Left ventricle myocardium superior (tissue), 1 donor: ENCODE data around the gene ENOSF1. TPM values are rescaled to one million over a fixed set of nuclear protein-coding genes. Genes with fewer than 3 reads are reported as not detected.

Experiments
- ATAC-seq: fragments of 200-7000 bp; cut with Tn5 transposase; one replicate; pipeline ENCODE4 v1.9.1; 2020; ENCODE audit warnings: mild to moderate bottlenecking, moderate library complexity
- DNase-seq: peaks from one replicate; pipeline ENCODE4 v3.0.0-alpha.2; 2020
- intact Hi-C: fragments of 100-400 bp; cut with micrococcal nuclease; formaldehyde crosslinking; loops from one replicate; pipeline ENCODE4 v1.11.0; 2022
- total RNA-seq: library from RNA; stranded (reverse); fragmentation: NEBNext Ultra II Directional; extraction: Animal tissue kit (Norgen Biotek cat#: 25700); gene quantifications from one replicate; pipeline ENCODE4 v1.2.1, GENCODE V29; 2021
- donor health status: DM: no; HTN: yes; CAD: no; lungs with severe emphysema.

The ENOSF1 gene
- total RNA-seq, 1 donor from 2014 or later = 23.9 TPM

- DNase-seq (no peak), ATAC-seq (no peak)
- intact Hi-C loops = no loop called here
These were observed 57.0 kb downstream of the ENOSF1 start for GRCh38 chr18:655445-655844.

GRCh38 chr18:654601-655000, 57.8 kb downstream of the ENOSF1 start:
- ATAC-seq = no peak
- intact Hi-C loops = no loop called here

GRCh38 chr18:653512-653911, 58.9 kb downstream of the ENOSF1 start:
- intact Hi-C loops = no loop called here
- no peak for DNase-seq
- ATAC-seq = no peak

More at GRCh38 chr18:654601-655000, 57.8 kb downstream of the ENOSF1 start:
- DNase-seq = no peak

- ATAC-seq (no peak), DNase-seq (no peak)
- intact Hi-C loops = no loop called here
These were observed 60.3 kb downstream of the ENOSF1 start for GRCh38 chr18:652131-652530.

- intact Hi-C loops = no loop called here
- no peak for ATAC-seq
- no peak for DNase-seq
These were observed 62.0 kb downstream of the ENOSF1 start for GRCh38 chr18:650428-650858.

GRCh38 chr18:649341-649740, 63.1 kb downstream of the ENOSF1 start:
- ATAC-seq (no peak), DNase-seq (no peak)
- intact Hi-C loops = no loop called here

- no peak for DNase-seq
- no peak for ATAC-seq
- intact Hi-C loops = no loop called here
These were observed 65.1 kb downstream of the ENOSF1 start for GRCh38 chr18:647304-647703.

GRCh38 chr18:644395-645004, 67.9 kb downstream of the ENOSF1 start:
- intact Hi-C loops = no loop called here
- no peak for DNase-seq
- ATAC-seq = no peak

GRCh38 chr18:641224-641623, 71.2 kb downstream of the ENOSF1 start:
- ATAC-seq (no peak), DNase-seq (no peak)
- intact Hi-C loops = no loop called here

- DNase-seq = no peak
- no peak for ATAC-seq
- intact Hi-C loops = no loop called here
These were observed 77.3 kb downstream of the ENOSF1 start for GRCh38 chr18:635171-635570.

GRCh38 chr18:634551-635045, 77.8 kb downstream of the ENOSF1 start:
- DNase-seq (no peak), ATAC-seq (no peak)
- intact Hi-C loops = no loop called here

- DNase-seq (no peak), ATAC-seq (no peak)
- intact Hi-C loops = no loop called here
These were observed 80.9 kb downstream of the ENOSF1 start for GRCh38 chr18:631560-631959.

- DNase-seq (no peak), ATAC-seq (no peak)
- intact Hi-C loops = no loop called here
These were observed 82.9 kb downstream of the ENOSF1 start for GRCh38 chr18:629269-630150.

GRCh38 chr18:627231-627630, 85.2 kb downstream of the ENOSF1 start:
- ATAC-seq = no peak
- intact Hi-C loops = no loop called here
- DNase-seq = no peak

- ATAC-seq = peak; percentile 66
- peak; percentile 62 for DNase-seq
- intact Hi-C loops = loop anchor here (5.0 kb wide), 1 partner anchor 208 kb away; no protein-coding TSS in a partner anchor
These were observed 88.4 kb downstream of the ENOSF1 start for GRCh38 chr18:623761-624620.

GRCh38 chr18:622289-622688, 90.1 kb downstream of the ENOSF1 start:
- no peak for DNase-seq
- ATAC-seq = no peak
- intact Hi-C loops = loop anchor here (5.0 kb wide), 1 partner anchor 210 kb away; no protein-coding TSS in a partner anchor

- intact Hi-C loops = loop anchor here (5.0 kb wide), 1 partner anchor 211 kb away; no protein-coding TSS in a partner anchor
- ATAC-seq = peak; percentile 27
- no peak for DNase-seq
These were observed 91.0 kb downstream of the ENOSF1 start for GRCh38 chr18:621291-622043.
